PC-3 (cell line): Measurements from ENCODE around the gene BCL2L12. TPM values are rescaled to one million over a fixed set of nuclear protein-coding genes. Genes with fewer than 3 reads are reported as not detected.

Experiments
- ATAC-seq: fragments of 200-7000 bp; cut with Tn5 transposase; 2 replicates; pipeline ENCODE4 v1.9.1; 2020; ENCODE audit warnings: mild to moderate bottlenecking, moderate library complexity
- BruUV-seq: library from RNA; stranded (reverse); fragments of 400-500 nt; replicated peaks from 2 replicates; lab custom pipeline; 2021; lab: Mats Ljungman, UMichigan
- CTCF ChIA-PET: fragments of 300-600 bp; sonication (Branson Sonifier 250); formaldehyde crosslinking; loops from one replicate; lab custom pipeline; 2022; ENCODE audit warnings: antibody characterized with exemption; lab: Charles Lee
- POLR2A ChIA-PET: fragments of 300-600 bp; sonication (Branson Sonifier 250); formaldehyde crosslinking; loops from one replicate; lab custom pipeline; 2022; ENCODE audit warnings: antibody characterized with exemption; ENCODE audit not compliant: unreplicated experiment; lab: Charles Lee
- DNase-seq: peaks from one replicate; pipeline ENCODE4 v3.0.0-alpha.2; 2015
- H2AFZ ChIP-seq: fragments of 300-600 bp; sonication (generic); 2 replicates; pipeline ENCODE4 v1.6.0; 2016; ENCODE audit warnings: antibody characterized with exemption, low read length
- H3F3A ChIP-seq: fragments of 300-600 bp; sonication (generic); one replicate; pipeline ENCODE4 v1.6.0; 2017; ENCODE audit warnings: antibody characterized with exemption, low read length, control low read depth, mild to moderate bottlenecking; ENCODE audit not compliant: unreplicated experiment
- H3K27ac ChIP-seq: fragments of 300-600 bp; sonication (generic); 2 replicates; pipeline ENCODE4 v1.5.1; 2016; ENCODE audit warnings: mild to moderate bottlenecking, low read length
- H3K27me3 ChIP-seq: fragments of 300-600 bp; sonication (generic); 2 replicates; pipeline ENCODE4 v1.6.1; 2016; ENCODE audit warnings: low read length, mixed read lengths
- H3K36me3 ChIP-seq: fragments of 300-600 bp; sonication (generic); 2 replicates; pipeline ENCODE4 v1.6.1; 2016; ENCODE audit warnings: low read depth, mixed run types, low read length, mixed read lengths
- H3K4me1 ChIP-seq: fragments of 300-600 bp; sonication (generic); 2 replicates; pipeline ENCODE4 v1.5.1; 2016; ENCODE audit warnings: low read length; ENCODE audit not compliant: insufficient read depth
- H3K4me2 ChIP-seq: fragments of 300-600 bp; sonication (generic); 2 replicates; pipeline ENCODE4 v1.6.0; 2016; ENCODE audit warnings: low read length
- H3K4me3 ChIP-seq: fragments of 300-600 bp; sonication (generic); 2 replicates; pipeline ENCODE4 v1.5.1; 2016; ENCODE audit warnings: mild to moderate bottlenecking, low read length, mixed read lengths
- H3K79me2 ChIP-seq: fragments of 300-600 bp; sonication (generic); 2 replicates; pipeline ENCODE4 v1.6.1; 2017; ENCODE audit warnings: low read length, mixed read lengths
- H3K9ac ChIP-seq: fragments of 300-600 bp; sonication (generic); 2 replicates; pipeline ENCODE4 v1.6.0; 2016; ENCODE audit warnings: mild to moderate bottlenecking, low read length
- H3K9me2 ChIP-seq: fragments of 300-600 bp; sonication (generic); replicated peaks from 2 replicates; pipeline ENCODE4 v1.6.1; 2016; ENCODE audit warnings: mixed run types, low read length, mixed read lengths
- H3K9me3 ChIP-seq: fragments of 300-600 bp; sonication (generic); 2 replicates; pipeline ENCODE4 v1.6.1; 2016; ENCODE audit warnings: low read length, mixed read lengths
- H4K20me1 ChIP-seq: fragments of 300-600 bp; sonication (generic); 2 replicates; pipeline ENCODE4 v1.6.1; 2016; ENCODE audit warnings: low read length, mixed read lengths
- CTCF ChIP-seq: fragments of 300-600 bp; sonication (generic); conservative IDR thresholded peaks from 2 replicates; pipeline ENCODE4 v1.5.1; 2017; ENCODE audit warnings: antibody characterized with exemption, low read depth, mild to moderate bottlenecking, low read length
- EZH2 ChIP-seq: fragments of 300-600 bp; sonication (generic); IDR thresholded peaks from one replicate; pipeline ENCODE4 v1.6.1; 2017; ENCODE audit warnings: antibody characterized with exemption, mild to moderate bottlenecking, low read length; ENCODE audit not compliant: unreplicated experiment
- EZH2phosphoT487 ChIP-seq: fragments of 300-600 bp; sonication (generic); IDR thresholded peaks from 2 replicates; pipeline ENCODE4 v1.6.1; 2018; ENCODE audit warnings: mild to moderate bottlenecking, antibody characterized with exemption, low read length, borderline replicate concordance
- intact Hi-C: fragments of 100-400 bp; cut with micrococcal nuclease; formaldehyde crosslinking; loops from 2 replicates; pipeline ENCODE4 v1.9.0; 2023
- total RNA-seq: library from RNA; depleted of rRNA; stranded (reverse); fragments of >200 nt; gene quantifications from 2 replicates; pipeline ENCODE4 v1.2.3, GENCODE V29; 2014

Gene BCL2L12
- total RNA-seq, 1 experiment from 2014 or later: 104 TPM

- Histone ChIP-seq H3K36me3 (peaks cover 16% of the 10 kb centered on the region), H2AFZ (peak overlapping the region; percentile 88), H3K4me2 (peak overlapping the region; percentile 98), H3K9ac (peak overlapping the region; percentile 84), H3K79me2 (peaks cover 36% of the 10 kb centered on the region), H3K27me3 (no peaks in the 10 kb centered on the region), H3K9me3 (no peaks in the 10 kb centered on the region), H3K4me3 (peak overlapping the region; percentile 89), H3F3A (no peaks in the 10 kb centered on the region), H3K27ac (peak overlapping the region; percentile 60), H3K9me2 (no peaks in the 10 kb centered on the region), H3K4me1 (peaks cover 18% of the 10 kb centered on the region), H4K20me1 (peaks cover 3% of the 10 kb centered on the region; the same call in 1 of the 2 replicates)
- ATAC-seq (no peak), DNase-seq (peak; percentile 25)
- BruUV-seq: no TSS peak
- TF ChIP-seq EZH2 (no peak), CTCF (no peak), EZH2phosphoT487 (no peak)
- intact Hi-C loops: loop anchor here (1.0 to 2.0 kb wide), 3 partner anchors 11 to 74 kb away; partner anchors contain the start of genes PRR12 and RRAS
- ChIA-PET POLR2A (interaction anchor here (0.6 to 0.9 kb wide), 4 partner anchors 25 to 137 kb away, joined by 4 to 7 read pairs (median 6); partner anchors contain the start of genes AP2A1, RCN3 and RRAS), CTCF (interaction anchor here (0.6 kb wide), 1 partner anchor 94 kb away, joined by 3 read pairs; no protein-coding TSS in a partner anchor)
Measured at GRCh38 chr19:49665036-49665350, 740 bp upstream of the BCL2L12 start.

- H2AFZ ChIP-seq: peak overlapping the region; percentile 88
- H3F3A ChIP-seq: no peaks in the 10 kb centered on the region
- intact Hi-C loops: no loop called here
- H3K4me2 ChIP-seq: peak overlapping the region; percentile 98
- H3K4me3 ChIP-seq: peak overlapping the region; percentile 89
- ChIA-PET CTCF (no interaction called here), POLR2A (interaction anchor here (0.9 kb wide), 1 partner anchor 26 kb away, joined by 7 read pairs; the partner anchor contains the start of gene RRAS)
- H3K27ac ChIP-seq: no peak overlapping the region
- no peaks in the 10 kb centered on the region for H3K27me3 ChIP-seq
- H3K9me2 ChIP-seq: no peaks in the 10 kb centered on the region
- ATAC-seq (peak; percentile 10), DNase-seq (no peak)
- peaks cover 18% of the 10 kb centered on the region for H3K4me1 ChIP-seq
- BruUV-seq: TSS peak; percentile 71
- H3K9me3 ChIP-seq: no peaks in the 10 kb centered on the region
- peaks cover 3% of the 10 kb centered on the region; the same call in 1 of the 2 replicates for H4K20me1 ChIP-seq
- peaks cover 13% of the 10 kb centered on the region for H3K36me3 ChIP-seq
- TF ChIP-seq EZH2 (no peak), EZH2phosphoT487 (no peak), CTCF (no peak)
- peaks cover 36% of the 10 kb centered on the region for H3K79me2 ChIP-seq
- peak overlapping the region; percentile 84 for H3K9ac ChIP-seq
Measured at GRCh38 chr19:49666120-49666444, 349 bp downstream of the BCL2L12 start.

GRCh38 chr19:49667473-49667872, 1.7 kb downstream of the BCL2L12 start:
- peak overlapping the region; percentile 98 for H3K4me2 ChIP-seq

More at GRCh38 chr19:49667473-49667872, 1.7 kb downstream of the BCL2L12 start:
- Histone ChIP-seq H3K9ac (peak overlapping the region; percentile 84; the same call in 1 of the 2 replicates), H3K79me2 (peaks cover 36% of the 10 kb centered on the region), H3K27ac (no peak overlapping the region), H4K20me1 (peaks cover 3% of the 10 kb centered on the region; the same call in 1 of the 2 replicates), H3K27me3 (no peaks in the 10 kb centered on the region), H3F3A (no peaks in the 10 kb centered on the region), H3K4me3 (peak overlapping the region; percentile 89), H2AFZ (no peak overlapping the region), H3K36me3 (peaks cover 11% of the 10 kb centered on the region), H3K9me3 (no peaks in the 10 kb centered on the region), H3K4me1 (peaks cover 24% of the 10 kb centered on the region), H3K9me2 (no peaks in the 10 kb centered on the region)
- ChIA-PET CTCF (no interaction called here), POLR2A (interaction anchor here (1.1 kb wide), 1 partner anchor 25 kb away, joined by 5 read pairs; the partner anchor contains the start of gene SCAF1)
- BruUV-seq: no TSS peak
- TF ChIP-seq EZH2phosphoT487 (no peak), EZH2 (no peak), CTCF (no peak)
- no peak for ATAC-seq
- DNase-seq: no peak
- intact Hi-C loops: no loop called here
